Measurements from ENCODE around the gene ZNF814. TPM values are rescaled to one million over a fixed set of nuclear protein-coding genes. Genes with fewer than 3 reads are reported as not detected.

ZNF814 gene
- total RNA-seq, 1 donor from 2014 or later, result 8.5 TPM

DNA sequence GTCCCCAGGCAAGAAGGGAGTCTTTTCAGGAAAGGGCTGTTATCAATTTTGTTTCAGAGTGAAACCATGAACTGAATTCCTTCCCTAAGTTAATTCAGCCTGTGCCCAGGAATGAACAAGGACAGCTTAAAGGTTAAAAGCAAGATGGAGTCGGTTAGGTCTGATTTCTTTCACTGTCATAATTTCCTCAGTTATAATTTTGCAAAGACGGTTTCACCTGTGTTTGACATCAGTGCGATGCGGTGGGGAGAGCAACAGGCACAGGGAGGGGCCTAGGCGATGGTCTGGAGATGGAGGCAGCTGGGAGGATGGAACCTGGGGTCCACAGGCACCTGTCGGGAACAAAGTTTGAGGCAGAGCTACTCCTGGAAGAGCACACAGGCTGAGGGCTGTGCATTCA, 68.2 kb downstream of the ZNF814 start:
- DNase-seq (ENCODE audit: low spot score), result no peak
- H3K27ac Mint-ChIP-seq (ENCODE audit: unreplicated experiment), result peak overlapping the region; percentile 96
- H3K4me1 Mint-ChIP-seq (ENCODE audit: low read depth), result peaks cover 39% of the 10 kb centered on the region
- TF ChIP-seq, protein P1, sequence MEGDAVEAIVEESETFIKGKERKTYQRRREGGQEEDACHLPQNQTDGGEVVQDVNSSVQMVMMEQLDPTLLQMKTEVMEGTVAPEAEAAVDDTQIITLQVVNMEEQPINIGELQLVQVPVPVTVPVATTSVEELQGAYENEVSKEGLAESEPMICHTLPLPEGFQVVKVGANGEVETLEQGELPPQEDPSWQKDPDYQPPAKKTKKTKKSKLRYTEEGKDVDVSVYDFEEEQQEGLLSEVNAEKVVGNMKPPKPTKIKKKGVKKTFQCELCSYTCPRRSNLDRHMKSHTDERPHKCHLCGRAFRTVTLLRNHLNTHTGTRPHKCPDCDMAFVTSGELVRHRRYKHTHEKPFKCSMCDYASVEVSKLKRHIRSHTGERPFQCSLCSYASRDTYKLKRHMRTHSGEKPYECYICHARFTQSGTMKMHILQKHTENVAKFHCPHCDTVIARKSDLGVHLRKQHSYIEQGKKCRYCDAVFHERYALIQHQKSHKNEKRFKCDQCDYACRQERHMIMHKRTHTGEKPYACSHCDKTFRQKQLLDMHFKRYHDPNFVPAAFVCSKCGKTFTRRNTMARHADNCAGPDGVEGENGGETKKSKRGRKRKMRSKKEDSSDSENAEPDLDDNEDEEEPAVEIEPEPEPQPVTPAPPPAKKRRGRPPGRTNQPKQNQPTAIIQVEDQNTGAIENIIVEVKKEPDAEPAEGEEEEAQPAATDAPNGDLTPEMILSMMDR (IDR thresholded peaks at IDR 0.05), result no peak
- H3K9me3 Mint-ChIP-seq (ENCODE audit: low read depth), result no peaks in the 10 kb centered on the region
- H3K27me3 Mint-ChIP-seq (ENCODE audit: low read depth), result no peaks in the 10 kb centered on the region
- peak overlapping the region; percentile 90 for H3K4me3 Mint-ChIP-seq (ENCODE audit: unreplicated experiment)
- peaks cover 8% of the 10 kb centered on the region for H3K36me3 Mint-ChIP-seq (ENCODE audit: low read depth)

DNA sequence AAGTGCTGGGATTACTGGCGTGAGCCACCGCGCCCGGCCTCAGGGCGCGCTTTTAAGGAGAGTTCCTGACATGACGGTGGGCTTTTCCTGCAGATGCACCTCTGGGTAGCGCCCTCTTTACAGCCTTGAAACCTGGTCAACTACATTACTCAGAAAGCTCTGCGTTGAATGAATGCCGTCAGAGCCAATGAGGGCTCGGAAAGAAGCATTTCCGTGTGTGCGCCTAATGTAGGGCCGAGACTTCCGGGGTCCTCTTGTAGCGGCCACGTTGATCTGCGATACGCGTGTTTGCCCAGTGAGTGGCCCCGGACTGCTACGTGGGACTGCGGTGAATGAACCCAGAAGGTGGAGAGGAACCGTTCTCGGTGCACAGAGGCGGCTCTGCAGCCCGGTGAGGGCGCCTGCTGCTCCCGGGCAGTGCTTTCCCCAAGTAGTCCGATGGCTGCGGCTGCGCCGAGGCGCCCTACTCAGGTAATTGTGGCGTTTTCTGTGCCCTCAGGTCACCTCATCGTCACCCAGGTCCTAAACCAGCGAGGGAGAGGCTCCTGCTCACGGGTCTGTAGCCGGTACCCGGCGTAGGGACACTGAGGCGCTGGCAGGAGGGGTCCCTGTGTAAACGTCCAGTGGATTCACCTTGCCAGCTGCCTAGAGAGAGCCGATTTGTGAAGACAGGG, 69.2 kb downstream of the ZNF814 start:
- Mint-ChIP-seq H3K4me1 (ENCODE audit: low read depth) (peaks cover 43% of the 10 kb centered on the region), H3K9me3 (ENCODE audit: low read depth) (no peaks in the 10 kb centered on the region)

DNA sequence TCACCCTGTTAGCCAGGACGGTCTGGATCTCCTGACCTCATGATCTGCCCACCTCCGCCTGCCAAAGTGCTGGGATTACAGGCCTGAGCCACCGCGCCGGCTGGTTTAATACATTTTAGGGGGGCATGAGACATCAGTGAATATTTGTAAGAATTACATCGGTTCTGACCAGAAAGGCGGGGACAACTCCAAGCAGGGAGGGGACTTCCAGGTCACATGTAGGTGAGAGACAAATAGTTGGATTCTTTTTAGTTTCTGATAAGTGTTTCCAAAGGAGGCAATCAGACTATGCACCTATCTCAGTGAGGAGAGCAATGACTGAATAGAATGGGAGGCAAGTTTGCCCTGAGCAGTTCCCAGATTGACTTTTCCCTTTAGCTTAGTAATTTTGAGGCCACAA, 70.5 kb downstream of the ZNF814 start:
- Mint-ChIP-seq H3K36me3 (ENCODE audit: low read depth) (peaks cover 6% of the 10 kb centered on the region), H3K4me1 (ENCODE audit: low read depth) (peaks cover 45% of the 10 kb centered on the region), H3K4me3 (ENCODE audit: unreplicated experiment) (peak overlapping the region; percentile 23), H3K27me3 (ENCODE audit: low read depth) (no peaks in the 10 kb centered on the region), H3K9me3 (ENCODE audit: low read depth) (no peaks in the 10 kb centered on the region), H3K27ac (ENCODE audit: unreplicated experiment) (peak overlapping the region; percentile 96)
- DNase-seq (ENCODE audit: low spot score), result no peak
- TF ChIP-seq, protein P1 (IDR thresholded peaks at IDR 0.05), result no peak

More for the DNA sequence above, 69.2 kb downstream of the ZNF814 start:
- Mint-ChIP-seq H3K36me3 (ENCODE audit: low read depth) (peaks cover 8% of the 10 kb centered on the region), H3K27me3 (ENCODE audit: low read depth) (no peaks in the 10 kb centered on the region), H3K27ac (ENCODE audit: unreplicated experiment) (peak overlapping the region; percentile 96), H3K4me3 (ENCODE audit: unreplicated experiment) (peak overlapping the region; percentile 90)
- TF ChIP-seq, protein P1 (IDR thresholded peaks at IDR 0.05), result peak; percentile 62
- no peak for DNase-seq (ENCODE audit: low spot score)

DNA sequence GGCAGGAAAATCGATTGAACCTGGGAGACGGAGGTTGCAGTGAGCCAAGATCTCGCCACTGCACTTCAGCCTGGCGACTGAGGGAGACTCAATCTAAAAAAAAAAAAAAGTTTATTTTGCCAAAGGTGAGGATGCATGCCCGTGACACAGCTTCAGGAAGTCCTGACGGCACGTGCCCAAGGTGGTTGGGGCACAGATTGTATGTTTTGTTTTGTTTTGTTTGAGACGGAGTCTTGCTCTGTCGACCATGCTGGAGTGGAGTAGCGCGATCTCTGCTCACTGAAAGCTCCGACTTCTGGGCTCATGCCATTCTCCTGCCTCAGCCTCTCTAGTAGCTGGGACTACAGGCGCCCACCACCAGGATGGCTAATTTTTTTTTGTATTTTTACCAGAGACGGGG, 70.9 kb downstream of the ZNF814 start:
- Mint-ChIP-seq H3K36me3 (ENCODE audit: low read depth) (peaks cover 6% of the 10 kb centered on the region), H3K27me3 (ENCODE audit: low read depth) (no peaks in the 10 kb centered on the region), H3K27ac (ENCODE audit: unreplicated experiment) (no peak overlapping the region), H3K4me3 (ENCODE audit: unreplicated experiment) (no peak overlapping the region), H3K9me3 (ENCODE audit: low read depth) (no peaks in the 10 kb centered on the region), H3K4me1 (ENCODE audit: low read depth) (peaks cover 46% of the 10 kb centered on the region)
- DNase-seq (ENCODE audit: low spot score), result no peak
- TF ChIP-seq, protein P1 (IDR thresholded peaks at IDR 0.05), result no peak

DNA sequence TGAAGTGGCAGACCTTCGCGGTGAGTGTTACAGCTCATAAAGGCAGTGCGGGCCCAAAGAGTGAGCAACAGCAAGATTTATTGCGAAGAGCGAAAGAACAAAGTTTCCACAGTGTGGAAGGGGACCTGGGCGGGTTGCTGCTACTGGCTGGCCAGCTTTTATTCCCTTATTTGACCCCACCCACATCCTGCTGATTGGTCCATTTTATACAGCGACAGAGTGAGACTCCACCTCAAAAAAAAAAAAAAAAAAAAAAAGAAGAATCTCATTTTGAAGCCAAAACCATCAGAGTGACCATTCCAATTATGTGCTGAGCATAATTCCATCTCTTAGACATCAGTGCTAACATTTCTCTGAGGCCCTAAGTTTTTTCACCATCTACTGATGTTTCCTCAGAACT, 72.2 kb downstream of the ZNF814 start:
- peaks cover 44% of the 10 kb centered on the region for H3K4me1 Mint-ChIP-seq (ENCODE audit: low read depth)
- no peaks in the 10 kb centered on the region for H3K27me3 Mint-ChIP-seq (ENCODE audit: low read depth)
- no peak overlapping the region for H3K4me3 Mint-ChIP-seq (ENCODE audit: unreplicated experiment)
- no peak overlapping the region for H3K27ac Mint-ChIP-seq (ENCODE audit: unreplicated experiment)
- peaks cover 6% of the 10 kb centered on the region for H3K36me3 Mint-ChIP-seq (ENCODE audit: low read depth)
- no peak for DNase-seq (ENCODE audit: low spot score)
- TF ChIP-seq, protein P1 (IDR thresholded peaks at IDR 0.05), result no peak
- H3K9me3 Mint-ChIP-seq (ENCODE audit: low read depth), result no peaks in the 10 kb centered on the region
